ENCODE data around the gene NEO1.

The NEO1 gene

DNA sequence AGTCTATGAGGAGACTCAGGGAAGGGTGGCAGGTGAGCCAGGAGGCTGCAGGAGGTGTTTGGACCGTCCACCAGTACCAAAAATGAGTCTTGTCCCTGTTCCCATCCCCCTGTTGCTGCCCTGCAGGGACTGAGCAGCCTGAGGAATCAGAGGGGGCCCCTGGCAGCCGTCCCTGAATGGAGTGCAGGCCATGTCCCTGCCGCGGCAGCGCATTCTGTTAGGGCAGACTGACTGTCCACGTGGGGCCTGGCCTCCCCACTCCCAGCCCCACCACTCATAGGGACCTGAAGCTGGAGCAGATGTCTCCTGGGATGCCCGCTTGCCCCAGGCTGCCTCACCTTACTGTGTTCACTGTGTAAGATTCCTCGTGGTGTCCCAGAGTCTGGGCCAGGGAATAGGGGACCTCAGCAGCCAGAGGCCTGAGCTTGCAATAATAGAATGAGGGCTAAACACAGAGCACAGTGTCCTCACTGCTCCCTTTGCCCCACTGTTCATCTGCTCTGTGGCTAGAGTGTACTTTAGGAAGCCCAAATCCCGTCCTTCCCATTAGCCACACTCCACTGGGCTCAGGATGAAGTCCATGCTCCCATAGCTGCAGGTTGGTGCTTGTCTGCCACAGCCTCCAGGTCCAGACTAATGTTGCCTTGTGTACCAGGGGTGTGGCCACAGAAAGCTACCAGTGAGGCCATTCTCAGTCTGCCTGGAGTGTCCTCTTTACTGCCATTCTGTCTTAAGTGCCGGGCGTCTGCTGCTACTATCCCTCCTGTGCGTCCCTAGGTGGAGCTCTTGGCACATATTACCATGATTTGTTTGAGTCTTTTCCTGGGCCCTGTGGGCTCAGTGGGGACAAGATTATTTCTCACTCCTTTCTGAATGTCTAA is 253.3 kb downstream of the NEO1 start:
- DNase-seq (ENCODE audit: low read depth), result no peak

DNA sequence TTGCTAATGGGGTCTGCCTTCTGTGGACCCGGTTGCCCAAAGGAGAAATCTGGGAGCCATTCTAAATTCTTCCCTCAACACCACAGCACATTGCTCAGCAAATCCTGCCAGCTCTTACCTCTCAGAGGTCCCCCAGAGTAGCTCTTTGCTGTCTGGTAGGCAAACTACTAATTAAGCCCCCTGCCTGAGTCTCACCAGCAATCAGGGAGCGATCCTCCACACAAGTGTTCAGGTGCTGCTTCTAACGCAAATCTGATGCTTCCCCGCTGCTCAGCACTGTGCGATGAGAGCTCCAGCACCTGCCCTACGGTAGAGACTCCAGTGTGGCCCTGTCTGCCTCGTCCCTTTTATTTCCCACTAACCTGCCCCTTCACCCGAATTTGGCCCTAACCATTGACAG is 256.0 kb downstream of the NEO1 start:
- no peak for DNase-seq (ENCODE audit: low read depth)

DNA sequence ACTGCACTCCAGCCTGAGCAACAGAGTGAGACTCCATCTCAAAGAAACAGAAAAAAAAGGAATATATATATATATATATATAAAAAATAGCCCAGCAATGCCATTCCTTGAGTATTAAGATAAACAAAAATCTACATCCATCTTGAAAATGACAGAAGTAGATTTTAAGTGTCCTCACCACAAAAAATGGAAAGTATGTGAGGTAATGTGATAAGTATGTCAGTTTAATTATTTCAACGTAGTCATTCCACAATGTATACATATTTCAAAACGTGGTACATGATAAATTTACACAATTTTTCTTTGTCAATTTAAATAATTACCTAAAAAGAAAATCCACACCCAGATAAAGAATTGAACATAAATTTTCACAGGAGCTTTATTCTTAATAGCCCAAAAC is 261.6 kb downstream of the NEO1 start:
- no peak for DNase-seq (ENCODE audit: low read depth)

DNA sequence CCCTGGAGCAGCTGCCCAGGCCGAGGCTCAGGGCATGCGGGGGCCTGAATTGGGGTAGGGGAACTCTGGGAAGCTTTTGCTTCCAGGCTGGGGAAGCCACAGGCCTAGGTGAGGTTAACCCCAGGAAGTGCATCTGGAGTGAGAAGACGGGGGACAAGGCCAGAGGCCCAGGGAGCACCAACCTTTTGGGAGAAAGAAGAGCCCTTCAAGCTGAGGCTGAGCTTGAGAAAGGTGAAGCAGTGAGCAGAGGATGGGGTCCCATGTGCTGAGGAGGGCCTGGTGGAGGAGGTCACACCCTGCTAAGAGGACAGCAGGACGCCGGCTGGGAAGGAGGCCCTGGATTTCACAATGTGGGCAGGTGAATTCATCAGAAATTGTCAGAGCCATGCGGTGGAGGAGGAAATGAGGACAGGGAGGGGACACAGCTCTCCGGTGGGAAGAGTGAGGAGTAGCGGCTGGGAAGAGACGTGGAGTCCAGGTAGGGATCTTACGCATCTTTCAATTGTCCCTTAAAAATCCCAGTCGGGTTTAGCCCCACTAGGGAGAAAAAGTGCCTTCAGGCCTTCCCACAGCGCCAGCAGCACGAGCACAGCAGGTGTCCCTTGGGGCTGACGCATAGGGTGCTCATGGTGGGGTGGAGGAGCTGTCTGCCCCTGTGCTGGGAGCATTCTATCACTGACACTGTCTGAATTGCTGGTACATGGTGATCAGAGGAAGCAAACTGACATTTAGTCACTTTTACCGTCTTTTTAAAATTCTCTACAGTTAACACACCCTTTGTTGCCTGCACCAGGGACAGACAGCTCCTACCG is 265.6 kb downstream of the NEO1 start:
- no peak for DNase-seq (ENCODE audit: low read depth)

DNA sequence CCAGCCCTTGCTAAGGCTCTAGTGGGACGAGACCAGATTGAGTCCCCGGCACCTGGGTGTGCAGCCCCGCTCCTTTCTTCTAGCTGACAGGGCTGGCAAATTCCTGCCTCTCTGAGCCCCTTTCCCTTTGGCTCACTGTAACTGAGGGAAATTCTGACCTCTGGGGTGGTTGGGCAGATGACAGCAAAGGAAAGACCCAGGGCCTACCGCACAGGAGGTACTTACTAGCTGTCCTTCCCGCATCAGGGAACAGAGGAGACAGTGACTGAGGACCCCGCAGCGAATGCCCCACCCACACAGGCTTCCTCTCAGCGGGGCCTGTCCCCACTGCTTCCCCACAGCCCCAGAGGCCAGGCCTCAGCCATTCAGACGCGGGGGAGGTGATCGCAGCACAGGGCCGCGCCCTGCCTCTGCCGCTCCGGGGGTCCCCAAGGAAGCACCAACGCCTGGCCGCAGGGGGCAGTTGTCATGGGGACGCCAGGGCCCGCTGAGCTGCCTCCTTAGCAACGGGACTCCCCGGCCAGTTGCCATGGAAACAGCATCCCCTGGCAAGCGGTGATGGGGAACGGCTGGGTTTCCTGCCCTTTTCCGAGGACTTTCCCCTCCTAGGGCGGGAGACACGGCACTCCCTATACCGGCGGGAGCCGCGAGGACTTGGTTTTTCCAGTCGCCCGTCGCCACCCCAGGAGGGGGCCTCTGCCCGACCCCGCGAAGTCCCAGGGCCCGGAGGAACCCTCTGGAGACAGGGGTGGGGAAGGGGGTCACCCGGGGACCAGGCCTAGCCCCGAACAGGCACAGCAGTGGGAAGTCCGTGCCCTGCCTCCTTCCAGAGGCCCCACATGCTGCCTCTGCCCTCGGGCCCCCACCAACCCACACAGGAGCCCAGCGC is 266.4 kb downstream of the NEO1 start:
- no peak for DNase-seq (ENCODE audit: low read depth)

DNA sequence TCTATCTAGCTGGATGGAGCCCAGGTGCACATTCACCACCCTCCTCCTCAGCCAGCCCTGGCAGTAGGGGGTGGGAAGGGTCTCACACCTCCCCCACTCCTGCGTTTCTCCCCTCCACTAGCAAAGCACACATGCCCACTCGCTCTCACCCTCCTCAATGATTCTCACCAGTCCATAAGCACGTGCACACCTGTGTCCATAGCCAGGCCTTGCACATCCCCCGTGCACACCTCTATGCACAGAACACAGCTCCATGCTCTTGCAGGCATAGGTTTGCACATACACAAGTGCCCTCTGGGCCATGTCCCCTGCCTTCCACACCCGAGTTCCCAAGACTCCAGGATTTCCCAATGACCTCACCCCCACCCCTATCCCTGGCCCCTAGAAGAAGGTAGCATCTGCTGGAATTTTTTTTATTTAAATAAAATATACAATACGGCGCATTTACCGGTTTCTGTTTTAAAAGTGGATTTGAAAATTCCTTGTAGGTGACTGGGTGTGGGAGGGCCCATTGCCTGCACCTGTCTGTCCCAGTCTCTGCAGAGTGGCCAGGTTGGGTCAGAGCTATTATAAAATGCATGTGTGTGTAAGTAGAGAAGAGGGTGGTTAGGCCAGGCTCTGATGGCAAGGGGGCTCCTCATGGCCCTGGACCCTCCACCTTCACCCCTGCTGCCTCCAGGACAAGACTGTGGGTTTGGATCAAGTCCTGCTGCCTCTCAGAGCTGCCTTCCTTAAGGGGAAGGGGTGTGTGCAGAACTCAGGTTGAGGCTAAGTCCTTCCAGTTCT is 267.4 kb downstream of the NEO1 start:
- no peak for DNase-seq (ENCODE audit: low read depth)

DNA sequence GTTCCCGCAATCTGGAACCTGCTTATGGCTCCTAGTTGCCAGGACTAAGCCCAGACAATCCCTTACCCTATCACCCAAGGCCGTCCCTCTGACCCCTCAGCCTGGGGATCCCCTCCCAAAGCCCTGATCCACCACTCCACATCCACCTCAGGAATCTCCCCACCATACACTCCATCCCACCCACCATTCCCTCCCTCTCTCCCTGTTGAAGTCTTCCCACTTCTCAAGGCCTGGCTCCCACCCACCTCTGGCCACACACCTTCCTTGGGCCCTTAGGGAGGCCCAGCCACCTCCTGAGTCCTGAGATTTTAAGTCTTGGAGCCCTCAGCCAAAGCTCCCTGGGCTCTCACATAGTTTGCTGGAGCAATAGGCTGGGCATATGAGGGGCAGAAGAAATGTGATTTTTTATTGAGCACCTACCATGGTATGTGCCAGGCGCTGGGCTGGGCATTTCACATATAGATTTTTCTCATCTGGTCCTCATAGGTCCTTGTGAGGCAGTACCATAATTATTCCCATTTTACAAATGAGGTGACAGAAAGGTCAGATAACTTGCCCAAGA is 268.4 kb downstream of the NEO1 start:
- DNase-seq (ENCODE audit: low read depth), result no peak

DNA sequence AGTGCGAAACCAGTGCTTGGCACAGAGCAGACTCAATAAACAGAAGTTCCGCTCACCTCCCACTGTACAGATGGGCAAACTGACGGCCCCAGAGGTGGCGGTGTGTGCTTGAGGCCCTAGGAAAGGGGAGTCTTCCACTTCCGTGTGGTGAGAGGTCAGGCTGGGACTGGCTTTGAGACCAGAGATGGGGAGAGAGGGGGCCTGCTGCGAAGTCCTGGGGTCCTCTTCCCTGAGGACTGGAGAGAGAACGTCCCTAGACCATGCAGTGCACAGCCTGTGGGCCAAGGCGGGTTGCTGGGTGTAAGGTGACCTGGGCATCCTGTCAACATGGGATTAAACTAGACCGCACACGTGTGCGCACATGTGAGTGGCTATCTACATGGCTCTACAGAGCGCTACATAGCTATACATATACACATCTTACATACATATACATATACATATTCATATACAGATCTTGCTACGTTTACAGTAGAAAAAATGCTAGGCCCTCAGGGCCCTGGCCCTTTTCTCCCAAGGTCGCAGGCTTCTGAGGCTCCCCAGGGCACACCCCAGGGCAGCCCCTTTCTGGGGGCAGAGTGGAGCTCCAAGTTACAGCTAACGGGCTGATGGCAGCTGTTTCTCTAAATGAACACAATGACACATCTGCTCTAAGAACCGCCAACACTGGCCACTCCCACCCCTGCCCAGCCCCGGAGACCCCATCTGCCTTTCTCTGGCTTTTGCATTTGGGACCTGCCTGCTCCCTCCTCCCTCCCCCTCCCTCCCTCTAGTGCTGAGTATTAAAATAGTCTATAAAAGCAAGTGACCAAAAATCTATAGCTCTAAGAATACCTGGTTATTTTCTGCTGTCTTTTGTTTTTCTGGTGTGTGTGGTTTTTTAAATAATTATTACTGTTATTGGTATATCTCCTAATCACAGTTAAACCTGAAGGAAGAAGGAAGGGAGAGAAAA is 269.5 kb downstream of the NEO1 start:
- no peak for DNase-seq (ENCODE audit: low read depth)

DNA sequence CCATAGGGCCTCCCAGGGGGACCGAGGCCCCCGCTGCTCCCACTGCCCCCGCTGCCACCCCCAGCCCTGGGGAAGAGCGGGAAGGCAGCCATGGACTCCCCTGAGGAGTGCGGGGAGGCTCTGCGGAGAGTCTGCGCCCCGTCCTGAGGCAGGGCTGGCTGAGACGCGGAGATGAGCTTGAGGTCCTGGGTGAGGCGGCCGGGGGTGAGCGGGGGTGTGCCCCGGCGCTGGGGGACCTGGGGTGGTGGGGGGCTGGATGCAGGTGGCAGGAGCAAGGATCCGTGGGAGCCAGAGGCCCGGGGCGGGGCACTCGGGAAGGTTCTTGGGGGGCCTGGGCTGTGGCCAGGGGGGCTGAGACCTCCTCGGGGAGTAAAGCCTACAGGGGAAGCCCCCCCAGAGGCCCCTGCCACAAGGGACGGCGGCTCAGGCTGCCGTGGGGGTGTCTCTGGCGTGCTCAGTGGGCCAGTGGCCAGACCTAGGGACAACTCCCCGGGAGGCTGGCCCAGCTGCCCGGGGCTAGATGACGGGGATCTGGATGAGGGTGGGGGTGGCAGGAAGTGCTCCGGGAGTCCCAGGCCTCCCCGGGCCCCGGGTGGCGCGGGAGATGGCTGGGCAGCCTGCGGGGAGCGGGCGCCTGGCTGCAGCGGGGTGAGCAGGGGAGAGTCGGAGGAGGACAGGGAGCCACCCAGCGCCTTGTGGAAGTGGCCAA is 270.6 kb downstream of the NEO1 start:
- DNase-seq (ENCODE audit: low read depth), result no peak

DNA sequence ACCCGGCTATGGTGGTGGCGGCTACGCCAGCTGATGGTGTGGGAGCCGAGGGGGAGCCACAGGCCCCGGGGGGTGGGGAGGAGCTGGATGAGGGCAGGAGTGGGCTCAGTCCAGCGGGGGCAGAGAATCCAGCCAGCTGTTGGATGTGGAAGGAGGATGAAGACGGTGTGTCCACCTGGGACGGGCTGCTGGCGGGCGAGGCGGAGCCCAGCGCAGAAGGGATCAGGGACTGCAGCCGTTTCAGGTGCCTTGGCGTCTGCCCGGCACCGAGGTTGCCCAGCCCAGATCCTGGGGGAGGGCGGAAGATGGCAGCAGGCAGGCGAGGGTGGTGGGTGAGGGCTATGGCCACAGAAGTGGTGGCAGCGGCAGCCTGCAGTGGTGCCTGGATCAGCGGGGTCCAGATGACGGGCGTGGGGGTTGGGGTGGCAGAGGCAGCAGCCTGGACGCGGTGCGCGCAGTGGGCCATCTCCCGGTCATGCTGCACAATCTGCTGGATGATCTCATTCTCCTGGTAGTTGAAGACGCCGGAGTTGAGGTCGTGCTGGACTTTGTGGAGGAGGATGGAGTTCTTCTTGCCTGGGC is 271.2 kb downstream of the NEO1 start:
- DNase-seq (ENCODE audit: low read depth), result no peak

DNA sequence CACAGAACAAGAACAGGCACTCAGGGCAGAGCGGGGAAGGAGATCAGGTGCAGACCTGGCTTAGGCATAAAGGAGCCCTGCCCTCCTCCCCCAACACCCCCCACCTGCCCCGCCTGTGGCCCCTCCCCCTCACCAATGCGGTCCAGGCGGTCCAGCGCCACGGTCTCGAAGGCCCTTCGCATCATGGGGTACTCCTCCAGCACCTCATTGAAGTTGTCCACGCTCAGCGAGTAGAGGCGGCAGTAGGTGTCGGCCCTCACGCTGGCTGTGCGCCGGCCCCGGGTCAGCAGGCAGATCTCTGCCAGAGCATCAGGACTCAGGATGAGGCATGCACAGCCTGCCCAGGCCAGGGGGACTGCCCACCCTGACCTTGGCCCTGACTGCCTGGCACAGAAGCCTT is 271.7 kb downstream of the NEO1 start:
- no peak for DNase-seq (ENCODE audit: low read depth)

DNA sequence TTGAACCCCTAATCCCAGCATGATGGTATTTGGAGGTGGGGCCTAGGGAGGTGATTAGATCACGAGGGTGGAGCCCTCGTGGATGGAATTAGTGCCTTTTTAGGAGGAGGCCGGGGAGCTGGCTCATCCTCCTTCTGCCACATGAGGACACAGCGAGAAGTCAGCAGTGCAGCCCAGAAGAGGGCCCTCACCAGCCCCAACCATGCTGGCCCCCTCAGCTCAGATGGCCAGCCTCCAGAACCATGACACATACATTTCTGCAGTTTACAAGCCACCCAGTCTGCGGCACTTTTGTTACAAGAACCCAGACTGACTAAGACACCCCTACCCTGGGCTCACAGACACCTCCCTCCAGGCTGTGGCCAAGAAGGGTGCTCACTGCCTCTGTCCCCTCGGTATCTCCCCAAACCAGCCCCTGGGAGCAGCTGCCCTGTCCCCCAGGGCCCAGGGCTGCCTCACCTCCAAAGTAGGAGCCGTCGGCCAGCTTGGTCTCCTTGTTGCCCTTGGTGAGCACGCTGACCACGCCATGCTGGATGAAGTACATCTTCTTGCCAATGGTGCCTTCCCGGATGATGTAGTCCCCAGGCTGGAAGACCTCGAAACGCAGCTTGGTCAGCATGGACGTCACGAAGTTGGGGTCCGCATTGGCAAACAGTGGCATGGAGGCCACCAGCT is 272.4 kb downstream of the NEO1 start:
- DNase-seq (ENCODE audit: low read depth), result no peak

DNA sequence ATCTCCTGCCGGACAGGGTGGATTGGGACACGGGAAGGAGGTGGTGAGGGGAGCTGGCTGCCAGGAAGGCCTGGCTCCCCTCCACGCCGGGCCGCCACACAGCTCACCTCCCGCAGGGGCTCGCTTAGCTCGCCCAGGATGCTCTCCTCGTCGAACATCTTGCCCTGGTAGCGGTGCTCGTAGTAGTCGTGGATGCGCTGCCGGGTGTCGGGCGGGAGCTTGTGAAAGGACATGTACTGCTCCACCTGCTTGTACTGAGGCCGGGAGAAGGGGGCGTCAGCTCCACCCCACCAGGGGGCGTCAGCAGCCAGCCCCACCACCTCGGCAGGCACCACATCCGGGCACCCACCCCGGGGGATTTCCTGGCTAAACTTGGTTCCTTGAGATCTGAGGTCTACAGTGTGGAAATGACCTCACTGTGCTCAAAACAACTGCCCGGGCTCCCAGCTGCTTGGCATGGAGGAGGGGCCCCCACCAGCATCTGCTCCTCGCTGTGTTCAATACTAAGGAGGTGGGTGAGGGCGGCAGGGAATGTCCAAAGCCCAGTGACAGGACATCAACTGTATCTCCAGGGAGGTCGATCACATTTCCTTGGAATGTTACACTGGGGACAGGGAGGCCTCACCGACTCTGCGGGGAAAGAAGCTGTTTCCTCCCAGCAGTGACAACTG is 273.1 kb downstream of the NEO1 start:
- DNase-seq (ENCODE audit: low read depth), result peak; percentile 13

DNA sequence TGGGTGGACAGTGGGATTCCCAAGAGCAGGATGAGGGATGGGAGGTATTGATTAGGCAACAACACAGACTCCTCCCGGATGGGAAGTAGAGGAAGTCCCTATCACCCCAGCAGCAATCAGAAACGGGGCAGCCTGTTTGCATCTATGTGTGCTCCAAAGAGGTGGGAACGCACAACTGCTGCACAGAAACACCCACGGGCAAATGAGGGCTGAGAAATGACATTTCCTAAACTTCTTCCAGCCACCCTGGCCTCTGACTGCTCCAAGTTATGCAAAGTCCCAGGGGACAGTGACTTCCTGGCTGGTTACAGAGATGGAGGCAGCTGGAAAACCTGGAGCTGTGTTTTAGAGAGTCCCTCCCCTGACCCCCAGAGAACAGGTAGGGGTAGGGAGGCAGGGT is 273.9 kb downstream of the NEO1 start:
- DNase-seq (ENCODE audit: low read depth), result no peak

DNA sequence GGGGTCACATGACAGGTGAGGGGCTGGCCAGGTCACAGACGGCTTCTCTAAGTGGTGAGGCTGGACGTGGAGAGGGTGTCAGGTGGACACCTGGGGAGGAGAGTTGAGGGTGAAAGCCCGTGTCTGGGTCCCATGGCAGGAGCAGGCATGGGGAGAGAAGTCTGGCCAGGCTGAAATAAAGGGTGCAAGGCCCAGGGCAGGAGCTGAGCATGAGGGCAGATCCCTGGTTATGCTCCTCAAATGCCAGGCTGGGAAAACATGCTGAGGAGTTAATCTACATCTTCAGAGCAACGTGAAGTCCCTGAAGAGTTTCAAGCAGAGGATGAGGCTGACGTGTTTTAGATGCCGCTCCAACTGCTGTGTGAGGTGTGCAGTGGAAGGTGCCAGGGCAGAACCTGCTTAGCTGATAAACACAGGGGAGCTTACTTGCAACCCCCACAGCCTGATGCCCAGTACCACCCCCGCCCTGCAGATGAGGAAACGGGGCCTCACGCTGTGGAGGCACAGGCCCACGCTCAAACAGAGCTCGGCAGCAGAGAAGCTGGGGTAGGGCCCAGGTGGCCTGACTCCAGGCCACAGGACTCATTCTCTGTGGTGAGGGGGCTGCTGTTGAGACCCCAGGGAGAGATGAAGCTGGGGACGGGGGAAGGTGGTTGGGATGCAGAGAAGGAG is 276.0 kb downstream of the NEO1 start:
- no peak for DNase-seq (ENCODE audit: low read depth)

DNA sequence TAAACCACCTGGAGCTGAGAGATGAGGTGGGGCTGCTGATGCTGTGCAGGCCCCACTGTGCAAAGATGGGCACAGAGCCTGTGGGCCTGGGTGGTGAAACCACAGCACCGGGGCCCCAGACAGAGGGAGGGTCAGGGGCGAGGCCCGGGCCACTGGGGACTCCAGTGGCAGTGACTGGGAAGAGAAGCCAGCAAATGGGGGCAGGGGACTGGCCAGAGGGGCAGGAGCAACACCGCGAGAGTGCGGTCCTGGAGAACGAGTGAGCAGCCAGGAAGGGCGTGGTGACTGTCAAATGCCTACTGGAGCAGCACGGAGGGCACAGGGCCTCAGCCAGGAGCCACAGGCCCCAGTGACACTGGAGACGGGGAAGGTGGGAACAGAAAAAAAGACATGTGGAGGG is 276.7 kb downstream of the NEO1 start:
- no peak for DNase-seq (ENCODE audit: low read depth)

DNA sequence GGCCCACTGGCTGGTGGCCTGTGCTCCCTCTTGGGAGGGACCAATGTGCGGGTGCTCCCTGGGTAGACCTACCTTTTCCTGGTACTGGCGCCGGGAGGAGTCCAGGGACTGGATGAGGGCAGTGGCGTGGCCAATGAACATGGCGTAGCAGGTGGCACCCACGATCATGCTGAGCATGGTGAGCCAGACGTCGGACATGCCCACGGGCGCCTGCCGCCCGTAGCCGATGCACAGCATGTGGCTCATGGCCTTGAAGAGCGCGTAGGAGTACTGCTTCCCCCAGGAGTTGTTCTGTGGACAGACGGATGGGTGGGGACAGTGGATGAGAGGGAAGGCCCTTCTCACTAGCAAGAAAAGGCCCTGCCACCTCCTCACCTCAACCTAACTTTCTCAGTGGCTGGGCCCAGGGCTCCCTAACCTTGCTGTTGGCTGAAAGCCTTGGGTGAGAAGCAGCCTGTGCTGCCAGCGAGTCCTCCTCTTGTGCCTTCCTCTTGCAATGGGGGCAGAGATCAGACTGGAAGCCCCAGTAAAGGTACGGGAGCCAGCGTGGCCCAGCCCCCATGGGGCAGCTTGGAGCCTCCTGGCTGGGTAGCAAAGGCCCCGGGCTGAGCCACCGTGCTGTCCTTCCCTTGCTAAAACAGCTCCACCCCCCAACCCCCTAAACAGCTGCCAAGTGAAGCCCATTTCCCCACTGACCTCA is 277.4 kb downstream of the NEO1 start:
- DNase-seq (ENCODE audit: low read depth), result no peak

All from activated T-cell treated with anti-CD3 and anti-CD28 coated beads for 48 hours (primary cell).